Measurements from ENCODE around the gene RNF222. TPM values are rescaled to one million over a fixed set of nuclear protein-coding genes. Genes with fewer than 3 reads are reported as not detected.

Gene RNF222
- total and polyA plus RNA-seq, 10 of the 15 experiments (the other 5 are each of a cell fraction or from before 2014, with no cell fraction given): not detected

DNA sequence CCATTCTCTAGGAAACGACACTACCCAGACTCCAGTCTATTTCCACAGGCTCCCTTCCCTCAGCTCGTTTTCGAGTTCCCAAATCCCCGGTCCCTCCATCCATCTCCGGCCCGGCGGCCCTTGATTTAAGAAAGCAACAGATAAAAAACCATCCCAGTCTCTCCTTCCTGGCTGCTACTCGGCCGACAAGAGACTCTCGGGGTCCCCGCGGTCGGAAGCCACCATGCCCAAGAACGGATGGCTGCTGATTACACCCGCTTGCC, 14.8 kb downstream of the RNF222 start (continued):
- TF ChIP-seq MLLT1 (IDR thresholded peaks at IDR 0.05) (peak; percentile 86), IKZF2 (IDR thresholded peaks at IDR 0.05) (peak in 1 of 2 experiments; percentile 14; a peak in 1 of 4 replicates), ZNF622 (IDR thresholded peaks at IDR 0.05) (no peak), ZBED1 (IDR thresholded peaks at IDR 0.05; ENCODE audit: borderline replicate concordance) (peak; percentile 69; the same call in 1 of the 2 replicates), FOS (IDR thresholded peaks at IDR 0.05; ENCODE audit: borderline replicate concordance, extremely low read depth, insufficient read length) (no peak)

DNA sequence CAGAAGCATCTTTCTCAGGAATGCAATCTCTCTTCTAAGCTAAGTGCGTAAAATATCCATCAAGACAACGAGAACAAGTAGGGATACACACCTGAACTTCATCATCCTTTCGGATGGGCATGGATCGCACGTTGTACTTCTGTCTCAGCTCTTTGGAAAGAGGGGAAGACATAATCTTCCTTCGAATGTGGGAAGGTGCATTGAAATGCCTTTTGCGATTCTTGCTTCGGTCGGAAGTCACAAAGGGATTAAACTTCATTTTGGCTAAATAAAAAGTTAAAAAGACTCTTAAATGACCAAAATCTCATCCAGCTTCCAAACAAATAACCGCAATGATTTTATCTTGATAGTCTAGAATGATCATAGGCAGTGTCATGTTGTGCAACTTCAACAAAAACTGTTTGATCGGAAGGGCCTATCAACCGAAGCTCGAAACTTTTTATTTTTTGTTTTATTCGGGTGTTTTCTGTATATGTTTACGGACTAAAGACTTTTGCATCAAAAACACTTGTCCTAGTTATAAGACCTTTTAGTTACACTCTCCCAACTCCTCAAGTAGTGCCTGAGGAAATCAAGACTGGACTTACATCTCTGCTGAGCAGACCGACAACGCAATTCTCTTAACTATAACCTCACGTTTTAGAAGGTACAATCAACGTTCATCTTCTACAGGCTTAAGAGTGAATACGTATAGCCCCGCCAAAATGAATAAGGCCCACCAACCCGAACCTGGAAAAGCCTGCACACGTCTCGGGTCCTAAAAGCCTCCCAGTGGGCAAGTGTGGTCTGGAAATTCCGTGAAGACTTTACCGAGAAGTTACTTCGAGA, 15.4 kb downstream of the RNF222 start:
- Histone ChIP-seq H3K9ac (ENCODE audit: control insufficient read depth, insufficient read depth, low read length) (peak overlapping the region; percentile 88), H3K27ac (ENCODE audit: control insufficient read depth, insufficient read depth) (peak overlapping the region; percentile 76), H4K20me1 (ENCODE audit: control insufficient read depth, insufficient read depth) (peaks cover 9% of the 10 kb centered on the region), H3K4me3 (peak overlapping the region; percentile 84), H3K79me2 (ENCODE audit: control insufficient read depth, insufficient read depth, low read length) (peaks cover 47% of the 10 kb centered on the region), H3K36me3 (ENCODE audit: control insufficient read depth in 2 of 2, insufficient read depth in 2 of 2, low read length in 1 of 2) (peaks cover 7 to 31% of the 10 kb centered on the region in 2 experiments), H3K4me2 (ENCODE audit: control insufficient read depth, insufficient read depth) (peak overlapping the region; percentile 78), H3K4me1 (ENCODE audit: control insufficient read depth, insufficient read depth, low read length) (no peaks in the 10 kb centered on the region; the same call in 1 of the 2 replicates), H3K9me3 (replicated peaks; ENCODE audit: control insufficient read depth, insufficient read depth, low read length) (no peaks in the 10 kb centered on the region), H3K27me3 (replicated peaks in 1 of 2; ENCODE audit: control insufficient read depth in 2 of 2, insufficient read depth in 2 of 2, low read length in 1 of 2) (no peaks in the 10 kb centered on the region), H2AFZ (ENCODE audit: control insufficient read depth, low read depth, low read length) (no peak overlapping the region)
- ChIA-PET SMC1A (ENCODE audit: uncharacterized antibody, unreplicated experiment) (no interaction called here), CTCF (interaction anchor here (0.6 to 1.6 kb wide), 5 partner anchors 21 to 364 kb away, joined by 3 to 4 read pairs (median 3); partner anchors contain the start of gene RANGRF), RAD21 (ENCODE audit: unreplicated experiment) (interaction anchor here (3.1 kb wide), 1 partner anchor 363 kb away, joined by 8 read pairs; no protein-coding TSS in a partner anchor), POLR2A (interaction anchor here (0.7 kb wide), 1 partner anchor 370 kb away, joined by 4 read pairs; no protein-coding TSS in a partner anchor)
- BruUV-seq (replicated peaks): TSS peak; percentile 68
- FAIRE-seq (no peak), ATAC-seq (no peak), DNase-seq (ENCODE audit: low read depth, low spot score) (no peak)
- 3% methylated on average over 27 of the region's 27 CpGs for WGBS (ENCODE audit: insufficient coverage, insufficient replicate concordance, low lambda C conversion rate, missing lambda C conversion rate)
- in situ Hi-C loops (cut with MboI): no loop called here
- intact Hi-C loops (cut with micrococcal nuclease; ENCODE audit: unreplicated experiment): loop anchor here (10.0 kb wide), 1 partner anchor 363 kb away; the partner anchor contains the start of gene CCDC42
- TF ChIP-seq ZBED1 (IDR thresholded peaks at IDR 0.05; ENCODE audit: borderline replicate concordance): no peak
- no peak for TF ChIP-seq NKRF (conservative IDR thresholded peaks at IDR 0.05)
- TF ChIP-seq TBL1XR1 (IDR thresholded peaks at IDR 0.05; ENCODE audit: low read depth, low read length): no peak
- no peak for TF ChIP-seq PML (IDR thresholded peaks at IDR 0.05; ENCODE audit: low read length)
- no peak for TF ChIP-seq BHLHE40 (IDR thresholded peaks at IDR 0.05; ENCODE audit: borderline replicate concordance in 1 of 2, low read depth in 2 of 2, low read length in 1 of 2)
- no peak for TF ChIP-seq ZBTB40 (IDR thresholded peaks at IDR 0.05; ENCODE audit: borderline replicate concordance)
- TF ChIP-seq CHD1 (IDR thresholded peaks at IDR 0.05; ENCODE audit: low read depth, low read length): no peak
- TF ChIP-seq IRF5 (IDR thresholded peaks at IDR 0.05; ENCODE audit: borderline replicate concordance): no peak
